ENCODE data around the gene HYLS1.

GRCh38 chr11:125916683-125917347 is 29.3 kb downstream of the HYLS1 start:
- no peak for TF ChIP-seq EZH2 (IDR thresholded peaks at IDR 0.05)
- TF ChIP-seq POLR2AphosphoS5 (IDR thresholded peaks at IDR 0.05; ENCODE audit: borderline replicate concordance, low read depth, low read length), result no peak
